ENCODE data around the gene MTO1.
"Not testable (repeated sequence)": the region's sequence is repeated elsewhere in the genome, so short reads cannot be mapped to it uniquely, and the experiment has no call there.

Gene MTO1

GRCh38 chr6:73505142-73505541 lies 43.6 kb downstream of the MTO1 start:
- DNase-seq, result no peak

DNA sequence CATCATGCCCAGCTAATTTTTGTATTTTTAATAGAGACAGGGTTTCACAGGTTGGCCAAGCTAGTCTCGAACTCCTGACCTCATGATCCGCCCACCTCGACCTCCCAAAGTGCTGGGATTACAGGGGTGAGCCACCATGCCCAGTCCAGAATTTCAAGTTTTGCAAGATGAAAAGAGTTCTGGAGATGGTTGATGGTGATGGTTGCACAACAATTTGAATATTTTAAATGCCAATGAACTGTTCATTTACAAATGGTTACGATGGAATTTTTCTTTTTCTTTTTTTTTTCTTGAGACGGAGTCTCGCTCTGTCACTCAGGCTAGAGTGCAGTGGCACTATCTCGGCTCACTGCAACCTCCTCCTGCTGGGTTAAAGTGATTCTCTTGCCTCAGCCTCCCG lies 44.2 kb downstream of the MTO1 start:
- not testable (repeated sequence) for DNase-seq

- DNase-seq, result no peak
Observed at GRCh38 chr6:73506246-73506645, 44.7 kb downstream of the MTO1 start.

DNA sequence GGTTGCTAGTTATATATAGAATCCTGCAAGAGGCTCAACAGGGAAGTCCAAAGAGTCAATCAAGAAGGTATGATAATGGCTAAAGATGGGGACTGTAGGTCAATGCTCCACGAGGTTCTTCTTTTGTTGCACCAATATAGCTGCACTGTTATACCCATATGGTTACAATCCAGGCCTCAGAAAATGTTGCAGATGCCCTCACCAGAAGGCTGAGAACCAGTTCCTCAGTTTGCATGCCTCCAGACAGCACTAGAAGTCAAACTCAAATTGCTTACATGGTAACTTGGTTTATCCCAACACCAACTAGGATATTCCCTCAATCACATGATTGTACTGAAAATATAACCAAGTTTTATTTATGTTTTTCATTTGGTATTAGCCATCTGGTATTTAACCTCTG lies 47.2 kb downstream of the MTO1 start:
- no peak for DNase-seq

DNA sequence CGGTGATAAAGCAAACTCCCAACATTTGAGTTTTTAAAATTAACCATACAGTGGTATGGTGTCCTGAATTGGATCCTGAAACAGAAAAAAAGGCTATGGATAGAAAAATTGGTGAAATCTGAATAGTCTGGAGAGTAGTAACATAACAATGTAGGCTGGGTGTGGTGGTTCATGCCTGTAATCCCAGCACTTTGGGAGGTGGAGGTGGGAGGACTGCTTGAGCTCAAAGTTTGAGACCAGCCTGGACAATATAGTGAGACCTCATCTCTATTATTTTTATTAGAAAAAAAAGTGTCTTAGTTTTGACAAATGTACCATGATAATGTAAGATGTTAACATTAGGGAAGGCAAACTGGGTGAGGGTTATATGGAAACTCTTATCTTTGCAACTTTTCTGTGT lies 48.3 kb downstream of the MTO1 start:
- DNase-seq, result no peak

DNA sequence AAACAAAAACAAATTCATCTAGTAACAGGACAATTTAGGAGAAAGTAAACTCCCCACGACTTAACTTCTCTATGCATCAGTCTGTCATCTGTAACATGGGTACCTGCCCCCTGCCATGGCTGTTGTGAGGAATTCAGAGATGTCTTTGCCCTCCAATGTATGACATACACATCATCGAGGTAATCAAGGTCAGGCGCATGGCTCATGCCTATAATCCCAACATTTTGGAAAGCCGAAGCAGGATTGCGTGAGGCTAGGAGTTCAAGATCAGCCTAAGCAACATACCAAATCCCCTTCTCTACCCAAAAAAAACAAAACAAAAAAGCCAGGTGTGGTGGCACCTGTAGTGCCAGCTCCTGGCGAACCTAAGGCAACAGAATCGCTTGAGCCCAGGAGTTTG lies 50.3 kb downstream of the MTO1 start:
- no peak for DNase-seq

GRCh38 chr6:73513496-73513854 lies 51.9 kb downstream of the MTO1 start:
- no peak for DNase-seq

DNA sequence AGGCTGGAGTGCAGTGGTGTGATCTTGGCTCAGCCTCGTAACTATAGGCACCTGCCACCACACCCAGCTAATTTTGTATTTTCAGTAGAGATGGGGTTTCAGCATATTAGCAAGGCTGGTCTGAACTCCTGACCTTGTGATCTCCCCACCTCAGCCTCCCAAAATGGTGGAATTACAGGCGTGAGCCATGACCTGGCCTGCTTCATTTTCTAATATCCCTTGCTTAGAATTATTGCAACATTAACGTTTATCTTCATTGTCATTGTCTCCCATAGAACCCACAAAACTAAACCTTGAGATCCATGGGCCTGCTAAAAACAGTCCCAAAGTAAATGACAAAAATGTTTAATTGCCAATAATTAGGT lies 53.2 kb downstream of the MTO1 start:
- DNase-seq, result no peak

DNA sequence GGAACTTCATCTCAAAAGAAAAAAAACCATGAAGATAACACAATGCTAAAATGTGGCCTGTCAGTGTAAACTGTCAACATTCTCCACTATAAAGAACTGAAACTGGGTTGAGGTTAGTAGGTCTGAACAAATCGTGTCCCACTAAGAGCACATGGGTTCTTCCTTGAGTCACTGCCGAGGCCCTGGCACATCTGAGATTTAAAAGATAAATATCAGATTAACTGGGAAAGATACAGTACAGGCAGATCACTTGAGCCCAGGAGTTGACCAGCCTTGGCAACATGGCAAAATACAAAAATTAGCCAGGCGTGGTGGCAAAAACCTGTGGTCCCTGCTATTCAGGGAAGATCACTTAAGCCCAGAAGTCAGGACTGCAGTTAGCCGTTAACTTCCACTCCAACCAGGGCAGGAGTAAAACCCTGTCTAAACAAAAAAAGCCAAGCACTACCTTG lies 53.7 kb downstream of the MTO1 start:
- no peak for DNase-seq

DNA sequence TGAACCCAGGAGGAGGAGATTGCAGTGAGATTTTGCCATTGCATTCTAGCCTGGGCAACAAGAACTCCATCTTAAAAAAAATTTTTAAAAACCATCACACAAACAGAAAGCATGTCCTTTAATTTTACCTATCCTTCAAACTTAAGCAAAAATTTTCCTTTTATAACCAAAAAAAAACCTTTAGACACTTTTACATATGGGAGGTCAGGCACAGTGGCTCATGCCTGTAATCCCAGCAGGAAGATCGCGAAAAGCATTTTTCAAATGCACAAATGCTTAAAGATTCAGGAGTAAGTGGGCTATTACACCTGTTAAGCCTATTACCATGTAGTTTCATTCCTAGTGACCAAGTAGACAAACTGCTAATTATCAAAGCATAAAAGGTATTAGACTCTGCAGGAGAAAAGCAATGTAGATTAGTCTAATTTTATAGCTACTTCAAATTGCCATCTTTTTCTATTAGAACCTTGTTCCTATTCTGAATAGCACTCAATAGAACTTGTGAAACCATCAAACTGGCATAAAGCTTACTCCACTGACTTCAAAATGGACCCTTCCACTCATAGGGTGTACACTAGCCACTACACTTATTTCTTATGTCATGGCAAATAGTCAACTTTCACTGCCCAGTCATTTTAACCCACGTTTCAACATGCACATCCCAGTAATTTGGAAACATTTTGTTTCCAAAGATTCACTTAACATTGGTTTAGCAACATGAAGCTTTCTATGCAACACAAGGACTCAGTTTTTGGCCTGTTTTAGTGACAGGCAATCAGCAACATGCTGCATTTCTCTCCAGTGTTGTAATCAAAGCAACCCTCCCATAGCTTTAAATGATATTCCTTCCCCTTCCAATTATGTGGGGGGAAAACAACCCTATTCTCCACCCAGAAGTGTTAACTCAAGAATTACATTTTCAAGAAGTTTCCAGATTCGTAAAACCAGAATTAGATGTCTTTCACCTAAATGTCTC lies 55.3 kb downstream of the MTO1 start:
- DNase-seq, result no peak

DNA sequence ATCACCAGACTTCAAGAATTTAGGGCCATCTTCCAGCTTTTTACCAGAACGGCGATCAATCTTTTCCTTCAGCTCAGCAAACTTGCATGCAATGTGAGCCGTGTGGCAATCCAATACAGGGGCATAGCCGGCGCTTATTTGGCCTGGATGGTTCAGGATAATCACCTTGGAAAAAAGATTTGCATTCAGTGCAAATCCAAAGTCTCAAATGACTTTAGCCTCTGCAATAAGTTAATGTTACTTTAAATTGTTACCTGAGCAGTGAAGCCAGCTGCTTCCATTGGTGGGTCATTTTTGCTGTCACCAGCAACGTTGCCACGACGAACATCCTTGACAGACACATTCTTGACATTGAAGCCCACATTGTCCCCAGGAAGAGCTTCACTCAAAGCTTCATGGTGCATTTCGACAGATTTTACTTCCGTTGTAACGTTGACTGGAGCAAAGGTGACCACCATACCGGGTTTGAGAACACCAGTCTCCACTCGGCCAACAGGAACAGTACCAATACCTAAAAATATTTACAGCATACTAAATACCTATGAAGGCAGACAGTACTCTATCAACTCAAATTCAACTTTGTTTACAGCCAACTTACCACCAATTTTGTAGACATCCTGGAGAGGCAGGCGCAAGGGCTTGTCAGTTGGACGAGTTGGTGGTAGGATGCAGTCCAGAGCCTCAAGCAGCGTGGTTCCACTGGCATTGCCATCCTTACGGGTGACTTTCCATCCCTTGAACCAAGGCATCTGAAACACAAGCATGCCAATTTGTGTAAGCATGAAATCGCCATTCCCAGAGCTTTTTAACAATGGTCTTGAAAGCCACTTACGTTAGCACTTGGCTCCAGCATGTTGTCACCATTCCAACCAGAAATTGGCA lies 56.8 kb downstream of the MTO1 start:
- not testable (repeated sequence) for DNase-seq

- not testable (repeated sequence) for DNase-seq
Observed at GRCh38 chr6:73518982-73519881, 57.7 kb downstream of the MTO1 start.

- DNase-seq, result peak; percentile 82
Observed at GRCh38 chr6:73519926-73520687, 58.6 kb downstream of the MTO1 start.

GRCh38 chr6:73520688-73521350 lies 59.3 kb downstream of the MTO1 start, which contains the start of gene EEF1A1:
Gene EEF1A1 (minus strand): TSS chr6:73521032. CDS start chr6:73520026, 1,006 bp downstream.
- peak; percentile 100 for DNase-seq

- no peak for DNase-seq
Observed at GRCh38 chr6:73521351-73521985, 59.9 kb downstream of the MTO1 start.

DNA sequence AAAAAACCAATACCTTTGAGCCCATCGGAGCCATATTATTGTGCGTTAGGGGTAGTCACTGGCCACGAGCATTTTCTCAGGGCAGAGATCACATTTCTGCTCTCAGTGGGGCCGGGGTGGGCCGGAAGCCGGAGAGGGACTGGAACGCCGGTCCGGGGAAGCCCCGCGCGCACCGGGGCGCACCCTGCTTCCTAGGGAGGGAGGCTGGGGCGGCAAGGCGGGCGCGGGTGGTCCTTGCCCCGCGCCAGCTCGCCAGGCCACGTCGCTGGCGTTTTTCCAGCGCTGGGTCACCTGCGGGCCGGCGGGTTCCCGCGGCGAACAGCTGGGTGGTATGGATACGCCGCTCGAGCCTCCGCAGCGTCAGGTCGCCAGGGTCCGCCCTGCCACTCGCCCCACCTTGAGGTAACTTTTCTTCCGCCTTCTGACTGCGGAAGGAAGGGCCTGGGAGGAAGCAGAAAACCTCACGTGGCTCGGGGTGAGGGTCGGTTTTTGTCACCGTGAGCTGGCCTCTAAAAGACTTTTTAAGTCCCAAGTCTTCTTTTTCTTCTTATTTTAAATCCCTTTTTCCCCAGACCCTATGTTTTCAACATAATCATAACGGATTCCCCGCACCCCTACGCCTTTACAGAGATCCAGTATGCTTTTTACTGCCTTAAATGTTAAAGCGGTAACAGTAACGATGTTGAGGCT lies 62.0 kb downstream of the MTO1 start:
- DNase-seq, result peak; percentile 72

DNA sequence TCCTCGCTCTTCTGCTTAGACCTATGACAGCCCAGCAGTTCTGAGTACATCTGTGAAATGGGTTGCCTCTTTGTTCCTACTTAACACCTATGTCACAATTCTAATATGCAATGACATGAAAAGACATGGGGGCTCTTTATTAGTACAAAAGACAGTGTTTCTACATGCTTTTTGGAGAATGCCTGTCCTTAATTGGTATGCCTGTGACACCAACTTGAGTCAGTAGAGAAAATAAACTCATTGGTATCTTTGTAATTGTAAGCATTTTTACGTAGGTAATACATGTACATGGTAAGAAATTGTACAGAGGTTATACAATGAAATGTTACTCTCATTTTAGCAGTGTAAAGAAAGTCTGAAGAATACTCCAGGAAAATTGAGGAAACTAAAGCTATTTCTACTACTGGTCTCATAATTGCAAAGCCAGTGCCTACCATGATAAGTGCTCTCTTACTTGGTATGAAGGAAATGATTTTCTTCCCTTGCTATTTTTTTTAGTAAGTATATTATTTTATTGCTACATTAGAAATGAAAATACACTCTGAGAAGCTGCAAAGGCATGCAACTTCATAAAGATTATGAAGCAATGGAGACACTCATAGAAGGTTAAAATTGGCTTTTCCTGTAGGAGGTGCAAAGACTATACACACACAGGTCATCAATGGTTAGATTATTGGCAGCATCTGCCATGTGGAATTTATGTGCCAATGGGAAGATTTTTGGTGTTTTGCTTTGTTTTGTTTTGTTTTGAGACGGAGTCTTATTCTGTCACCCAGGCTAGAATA lies 64.2 kb downstream of the MTO1 start:
- DNase-seq, result no peak

GRCh38 chr6:73528897-73529296 lies 67.4 kb downstream of the MTO1 start:
- no peak for DNase-seq

DNA sequence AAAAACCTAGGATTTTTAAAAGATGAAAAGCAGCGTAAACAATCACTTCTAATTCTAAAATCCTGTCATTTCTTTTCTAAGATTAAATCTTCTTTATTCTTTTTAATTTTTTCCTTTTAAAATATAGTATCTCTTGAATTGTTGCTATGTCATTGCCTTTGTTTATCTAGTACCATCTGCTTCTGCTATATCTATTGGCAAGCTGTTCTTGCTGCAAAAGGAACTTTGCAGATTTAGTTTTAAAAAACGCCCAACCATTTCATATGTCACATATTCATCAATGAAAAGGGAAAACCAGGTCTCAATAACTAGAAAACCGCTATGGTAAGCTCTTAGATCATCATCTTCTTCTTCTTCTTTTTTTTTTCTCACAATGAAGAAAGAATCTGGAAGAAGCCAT lies 70.8 kb downstream of the MTO1 start:
- DNase-seq, result no peak
